Osteocyte (in vitro differentiated cells): ENCODE data around the gene MEIS1. TPM values are rescaled to one million over a fixed set of nuclear protein-coding genes. Genes with fewer than 3 reads are reported as not detected.

ENCODE experiments used
- DNase-seq: peaks from one replicate; pipeline ENCODE4 v3.0.0; 2021; ENCODE audit warnings: mixed read lengths; ENCODE audit not compliant: unreplicated experiment; ENCODE audit errors: extremely low spot score
- H3K27ac Mint-ChIP-seq: one replicate; pipeline ENCODE4 v1.8.0; 2021; ENCODE audit warnings: mild to moderate bottlenecking, mixed read lengths; ENCODE audit not compliant: unreplicated experiment
- H3K27me3 Mint-ChIP-seq: one replicate; pipeline ENCODE4 v1.8.0; 2021; ENCODE audit warnings: mixed read lengths; ENCODE audit not compliant: unreplicated experiment
- H3K36me3 Mint-ChIP-seq: one replicate; pipeline ENCODE4 v1.8.0; 2021; ENCODE audit warnings: mixed read lengths; ENCODE audit not compliant: unreplicated experiment
- H3K4me1 Mint-ChIP-seq: one replicate; pipeline ENCODE4 v1.8.0; 2021; ENCODE audit warnings: mixed read lengths; ENCODE audit not compliant: unreplicated experiment
- H3K4me3 Mint-ChIP-seq: one replicate; pipeline ENCODE4 v1.8.0; 2021; ENCODE audit warnings: mild to moderate bottlenecking, moderate library complexity, mixed read lengths; ENCODE audit not compliant: unreplicated experiment
- H3K9me3 Mint-ChIP-seq: one replicate; pipeline ENCODE4 v1.8.0; 2021; ENCODE audit warnings: mixed read lengths; ENCODE audit not compliant: unreplicated experiment
- CTCF ChIP-seq: fragments of 200-600 bp; sonication (generic); IDR thresholded peaks from 2 replicates; pipeline ENCODE4 v1.5.0; 2021; ENCODE audit warnings: antibody characterized with exemption, mild to moderate bottlenecking, moderate library complexity
- total RNA-seq: library from RNA; stranded (reverse); gene quantifications from 2 replicates; pipeline ENCODE4 v1.2.1, GENCODE V29; 2021

The MEIS1 gene
- total RNA-seq, 1 donor from 2014 or later: 0.86 TPM

GRCh38 chr2:66532972-66533868 lies 98.3 kb downstream of the MEIS1 start:
- no peak for DNase-seq
- H3K4me1 Mint-ChIP-seq: no peaks in the 10 kb centered on the region
- H3K27me3 Mint-ChIP-seq: peaks cover 10% of the 10 kb centered on the region
- H3K9me3 Mint-ChIP-seq: no peaks in the 10 kb centered on the region
- H3K36me3 Mint-ChIP-seq: no peaks in the 10 kb centered on the region
- no peak overlapping the region for H3K27ac Mint-ChIP-seq
- no peak for TF ChIP-seq CTCF
- H3K4me3 Mint-ChIP-seq: no peak overlapping the region

- no peak for DNase-seq
- Mint-ChIP-seq H3K4me1 (no peaks in the 10 kb centered on the region), H3K27me3 (peaks cover 12% of the 10 kb centered on the region), H3K9me3 (no peaks in the 10 kb centered on the region), H3K36me3 (no peaks in the 10 kb centered on the region), H3K27ac (no peak overlapping the region), H3K4me3 (no peak overlapping the region)
- TF ChIP-seq CTCF: no peak
These were observed 99.5 kb downstream of the MEIS1 start for GRCh38 chr2:66534461-66534860.

GRCh38 chr2:66535574-66536289 lies 100.8 kb downstream of the MEIS1 start:
- no peak for DNase-seq
- H3K9me3 Mint-ChIP-seq: no peaks in the 10 kb centered on the region
- no peaks in the 10 kb centered on the region for H3K36me3 Mint-ChIP-seq
- H3K27ac Mint-ChIP-seq: no peak overlapping the region
- no peak for TF ChIP-seq CTCF
- H3K4me1 Mint-ChIP-seq: no peaks in the 10 kb centered on the region
- no peak overlapping the region for H3K4me3 Mint-ChIP-seq
- peaks cover 12% of the 10 kb centered on the region for H3K27me3 Mint-ChIP-seq

- Mint-ChIP-seq H3K4me1 (no peaks in the 10 kb centered on the region), H3K9me3 (no peaks in the 10 kb centered on the region), H3K27ac (no peak overlapping the region), H3K36me3 (no peaks in the 10 kb centered on the region), H3K4me3 (no peak overlapping the region), H3K27me3 (peaks cover 12% of the 10 kb centered on the region)
- no peak for TF ChIP-seq CTCF
- no peak for DNase-seq
These were observed 101.4 kb downstream of the MEIS1 start for GRCh38 chr2:66536290-66536673.

- Mint-ChIP-seq H3K27ac (no peak overlapping the region), H3K4me1 (no peaks in the 10 kb centered on the region), H3K4me3 (no peak overlapping the region), H3K9me3 (no peaks in the 10 kb centered on the region), H3K36me3 (no peaks in the 10 kb centered on the region), H3K27me3 (peaks cover 12% of the 10 kb centered on the region)
- TF ChIP-seq CTCF: no peak
- no peak for DNase-seq
These were observed 102.1 kb downstream of the MEIS1 start for GRCh38 chr2:66536997-66537396.
